Activated B cell treated with CpG ODN at 0.5 μM for 24 hours (primary cell): ENCODE measurements around the gene FAM200B. TPM values are rescaled to one million over a fixed set of nuclear protein-coding genes. Genes with fewer than 3 reads are reported as not detected.

Experiments used
- ATAC-seq: fragments of 200-7000 bp; cut with Tn5 transposase; one replicate; pipeline ENCODE4 v1.10.0; 2021; ENCODE audit warnings: low read depth, mild to moderate bottlenecking, moderate library complexity
- CTCF ChIA-PET: fragments of 350-600 bp; sonication (Branson Sonifier 250); formaldehyde crosslinking; loops from one replicate; lab custom pipeline; 2021; ENCODE audit warnings: antibody characterized with exemption; lab: Charles Lee
- POLR2A ChIA-PET: fragments of 350-600 bp; sonication (Branson Sonifier 250); formaldehyde crosslinking; loops from one replicate; lab custom pipeline; 2021; ENCODE audit warnings: antibody characterized with exemption; lab: Charles Lee
- DNase-seq: peaks from one replicate; pipeline ENCODE4 v3.0.0; 2022
- H3K27ac Mint-ChIP-seq: one replicate; pipeline ENCODE4 v1.8.0; 2020; ENCODE audit warnings: mixed read lengths
- H3K27me3 Mint-ChIP-seq: one replicate; pipeline ENCODE4 v1.8.0; 2021; ENCODE audit warnings: mixed read lengths
- H3K36me3 Mint-ChIP-seq: one replicate; pipeline ENCODE4 v1.8.0; 2021; ENCODE audit warnings: low read depth, mixed read lengths
- H3K4me1 Mint-ChIP-seq: one replicate; pipeline ENCODE4 v1.8.0; 2021; ENCODE audit warnings: mixed read lengths
- H3K4me3 Mint-ChIP-seq: one replicate; pipeline ENCODE4 v1.8.0; 2020; ENCODE audit warnings: mild to moderate bottlenecking, mixed read lengths
- H3K9me3 Mint-ChIP-seq: one replicate; pipeline ENCODE4 v1.8.0; 2020; ENCODE audit warnings: mixed read lengths
- CTCF ChIP-seq: fragments of 200-600 bp; IDR thresholded peaks from one replicate; pipeline ENCODE4 v1.8.0; 2022; ENCODE audit warnings: antibody characterized with exemption, mild to moderate bottlenecking
- intact Hi-C: fragments of 100-400 bp; cut with micrococcal nuclease; formaldehyde crosslinking; loops from one replicate; pipeline ENCODE4 v1.15.1; 2024
- total RNA-seq: library from RNA; stranded (reverse); gene quantifications from 2 replicates; pipeline ENCODE4 v1.2.3, GENCODE V29; 2022

FAM200B gene
- total RNA-seq, 1 donor from 2014 or later: 11.3 TPM

DNA sequence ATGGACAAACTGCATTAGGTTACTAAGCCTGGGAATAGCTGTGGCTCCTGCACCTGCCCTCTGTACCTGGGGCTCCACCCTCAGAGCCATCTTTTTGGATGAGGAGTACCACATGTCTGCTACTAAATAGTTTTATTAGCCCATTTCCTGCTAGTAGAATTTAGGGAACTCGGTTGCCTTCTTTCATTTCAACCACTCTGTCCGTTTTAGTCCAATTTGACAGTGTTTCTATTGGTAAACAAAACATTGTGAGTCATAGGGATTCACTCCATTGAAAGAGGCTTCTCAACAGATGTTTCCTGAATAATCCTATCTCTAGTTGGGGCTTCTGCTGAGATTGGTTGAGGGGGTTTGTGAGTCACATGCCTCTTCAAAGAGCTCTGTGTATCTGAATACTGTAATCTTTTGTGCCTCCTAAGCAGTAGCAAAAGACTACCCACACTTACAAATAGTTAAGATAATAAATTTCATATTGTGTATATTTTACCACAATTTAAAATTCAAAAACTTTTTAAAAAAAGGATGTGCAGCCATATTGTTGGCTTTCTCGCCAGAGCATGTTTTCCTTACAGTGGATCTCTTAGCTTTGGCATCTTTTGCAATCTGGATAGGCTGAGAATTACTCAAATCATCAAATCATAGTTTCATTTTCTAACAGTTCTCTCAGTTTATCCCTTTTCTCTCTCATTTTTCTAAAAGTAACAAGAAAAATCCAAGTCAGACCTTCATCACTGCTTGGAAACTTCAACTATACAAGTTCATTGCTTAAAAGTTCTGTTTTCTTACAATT lies 9.9 kb downstream of the FAM200B start:
- DNase-seq (no peak), ATAC-seq (no peak)
- H3K27me3 Mint-ChIP-seq: no peaks in the 10 kb centered on the region
- no peak overlapping the region for H3K27ac Mint-ChIP-seq
- H3K4me3 Mint-ChIP-seq: no peak overlapping the region
- ChIA-PET CTCF (no interaction called here), POLR2A (interaction anchor here (0.8 kb wide), 1 partner anchor 9 kb away, joined by 3 read pairs; no protein-coding TSS in a partner anchor)
- peaks cover 22% of the 10 kb centered on the region for H3K36me3 Mint-ChIP-seq
- intact Hi-C loops: no loop called here
- no peak for TF ChIP-seq CTCF
- H3K4me1 Mint-ChIP-seq: no peaks in the 10 kb centered on the region
- no peaks in the 10 kb centered on the region for H3K9me3 Mint-ChIP-seq

GRCh38 chr4:15692602-15693001 lies 11.0 kb downstream of the FAM200B start:
- H3K9me3 Mint-ChIP-seq: no peaks in the 10 kb centered on the region
- H3K27me3 Mint-ChIP-seq: no peaks in the 10 kb centered on the region
- no peak overlapping the region for H3K4me3 Mint-ChIP-seq
- peaks cover 11% of the 10 kb centered on the region for H3K36me3 Mint-ChIP-seq
- no peak for TF ChIP-seq CTCF
- ChIA-PET POLR2A (no interaction called here), CTCF (no interaction called here)
- H3K4me1 Mint-ChIP-seq: no peaks in the 10 kb centered on the region
- ATAC-seq (no peak), DNase-seq (no peak)
- H3K27ac Mint-ChIP-seq: no peak overlapping the region
- intact Hi-C loops: no loop called here

- H3K27me3 Mint-ChIP-seq: peaks cover 6% of the 10 kb centered on the region
- ChIA-PET CTCF (no interaction called here), POLR2A (no interaction called here)
These were observed 12.8 kb downstream of the FAM200B start for GRCh38 chr4:15694431-15694830.

DNA sequence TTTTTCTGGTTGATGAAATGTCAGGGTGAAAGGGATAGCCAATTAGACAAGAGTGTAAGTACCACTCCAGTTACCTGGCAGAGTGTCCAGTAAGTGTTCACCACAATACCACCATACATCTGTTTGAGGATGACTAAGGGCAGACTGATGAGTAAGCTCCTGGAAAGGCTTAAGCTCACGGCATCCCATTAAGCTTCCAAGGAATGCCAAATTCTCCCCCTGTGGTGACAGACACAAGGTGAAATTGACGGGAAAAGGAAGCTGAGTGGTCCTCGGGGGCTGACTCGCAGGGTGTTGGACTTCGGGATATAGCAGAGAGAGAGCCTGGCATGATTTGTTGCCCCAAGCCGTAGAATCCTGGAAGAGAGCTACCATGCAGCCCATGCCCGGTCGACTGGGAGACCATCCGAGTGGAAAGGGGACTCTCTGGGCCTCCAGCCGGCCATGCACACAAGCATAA lies 13.6 kb downstream of the FAM200B start:
- TF ChIP-seq CTCF: no peak
- Mint-ChIP-seq H3K27ac (no peak overlapping the region), H3K9me3 (no peaks in the 10 kb centered on the region), H3K36me3 (no peaks in the 10 kb centered on the region), H3K4me3 (no peak overlapping the region), H3K27me3 (peaks cover 12% of the 10 kb centered on the region), H3K4me1 (no peaks in the 10 kb centered on the region)
- intact Hi-C loops: no loop called here
- no peak for ATAC-seq
- no peak for DNase-seq
- POLR2A ChIA-PET: no interaction called here
- CTCF ChIA-PET: no interaction called here

More at GRCh38 chr4:15694431-15694830, 12.8 kb downstream of the FAM200B start:
- H3K4me1 Mint-ChIP-seq: no peaks in the 10 kb centered on the region
- DNase-seq (no peak), ATAC-seq (no peak)
- TF ChIP-seq CTCF: no peak
- no peaks in the 10 kb centered on the region for H3K9me3 Mint-ChIP-seq
- intact Hi-C loops: no loop called here
- H3K4me3 Mint-ChIP-seq: no peak overlapping the region
- no peak overlapping the region for H3K27ac Mint-ChIP-seq
- no peaks in the 10 kb centered on the region for H3K36me3 Mint-ChIP-seq

DNA sequence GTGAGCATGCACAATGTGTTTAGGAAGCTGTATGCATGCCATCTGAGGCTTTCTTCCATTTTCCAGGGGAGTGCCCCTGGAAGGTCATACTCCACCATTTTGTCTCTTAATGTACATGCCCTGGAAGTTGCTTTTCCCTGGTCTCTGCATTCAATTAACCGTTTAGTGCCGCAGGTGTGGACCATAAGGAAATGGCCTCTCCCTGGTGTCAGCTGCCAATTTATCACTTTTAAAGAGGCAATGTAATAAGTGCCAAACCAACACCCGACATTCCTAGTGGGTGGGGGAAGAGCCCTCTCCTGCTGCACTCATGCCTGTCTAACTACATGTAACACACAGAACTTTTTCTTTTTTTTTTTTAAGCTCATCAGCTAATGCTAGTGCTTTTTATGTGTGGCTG lies 14.1 kb downstream of the FAM200B start:
- H3K36me3 Mint-ChIP-seq: no peaks in the 10 kb centered on the region
- H3K4me1 Mint-ChIP-seq: no peaks in the 10 kb centered on the region
- TF ChIP-seq CTCF: no peak
- intact Hi-C loops: no loop called here
- POLR2A ChIA-PET: no interaction called here
- no peaks in the 10 kb centered on the region for H3K9me3 Mint-ChIP-seq
- no peak for DNase-seq
- no peak overlapping the region for H3K4me3 Mint-ChIP-seq
- no peak for ATAC-seq
- H3K27ac Mint-ChIP-seq: no peak overlapping the region
- CTCF ChIA-PET: no interaction called here
- peaks cover 12% of the 10 kb centered on the region for H3K27me3 Mint-ChIP-seq
